GM18907 (cell line): Measurements from ENCODE around the gene ZNF587B.
"Not testable (repeated sequence)": the region's sequence is repeated elsewhere in the genome, so short reads cannot be mapped to it uniquely, and the experiment has no call there.

ENCODE experiments used
- ATAC-seq: cut with Tn5 transposase; IDR thresholded peaks from one replicate; pipeline ENCODE4 v1.9.1; 2021; ENCODE audit warnings: mild to moderate bottlenecking, moderate library complexity; ENCODE audit not compliant: unreplicated experiment

The ZNF587B gene

GRCh38 chr19:57818378-57818777 is 11.7 kb upstream of the ZNF587B start:
- no peak for ATAC-seq

- peak; percentile 86 for ATAC-seq
Measured at GRCh38 chr19:57819475-57820148, 10.5 kb upstream of the ZNF587B start.

GRCh38 chr19:57820599-57820998 is 9.5 kb upstream of the ZNF587B start:
- no peak for ATAC-seq

GRCh38 chr19:57821095-57821494 is 9.0 kb upstream of the ZNF587B start:
- not testable (repeated sequence) for ATAC-seq

- not testable (repeated sequence) for ATAC-seq
Measured at GRCh38 chr19:57821501-57821900, 8.6 kb upstream of the ZNF587B start.

GRCh38 chr19:57823155-57823554 is 6.9 kb upstream of the ZNF587B start:
- ATAC-seq: not testable (repeated sequence)

- ATAC-seq: not testable (repeated sequence)
Measured at GRCh38 chr19:57823608-57824007, 6.5 kb upstream of the ZNF587B start.

- no peak for ATAC-seq
Measured at GRCh38 chr19:57825511-57825910, 4.6 kb upstream of the ZNF587B start.

- ATAC-seq: no peak
Measured at GRCh38 chr19:57829316-57829715, 783 bp upstream of the ZNF587B start.

GRCh38 chr19:57836991-57837390 is 6.9 kb downstream of the ZNF587B start:
- not testable (repeated sequence) for ATAC-seq

GRCh38 chr19:57838622-57839191 is 8.6 kb downstream of the ZNF587B start:
- ATAC-seq: not testable (repeated sequence)

- no peak for ATAC-seq
Measured at GRCh38 chr19:57841122-57841763, 11.1 kb downstream of the ZNF587B start.

GRCh38 chr19:57847164-57847563 is 17.1 kb downstream of the ZNF587B start:
- ATAC-seq: not testable (repeated sequence)

GRCh38 chr19:57849162-57849665 is 19.1 kb downstream of the ZNF587B start:
- ATAC-seq: peak; percentile 30

- peak; percentile 96 for ATAC-seq
Measured at GRCh38 chr19:57849666-57850473, 19.8 kb downstream of the ZNF587B start, which contains the start of gene ZNF587. TSS of gene ZNF587 (plus strand) at chr19:57849859. CDS start at chr19:57850039, 180 bp downstream.

GRCh38 chr19:57850553-57851017 is 20.5 kb downstream of the ZNF587B start:
- no peak for ATAC-seq

- ATAC-seq: not testable (repeated sequence)
Measured at GRCh38 chr19:57851812-57852603, 21.9 kb downstream of the ZNF587B start.

GRCh38 chr19:57854117-57854516 is 24.0 kb downstream of the ZNF587B start:
- not testable (repeated sequence) for ATAC-seq

GRCh38 chr19:57862351-57862750 is 32.3 kb downstream of the ZNF587B start:
- ATAC-seq: not testable (repeated sequence)
